HL-60 (cell line): ENCODE results near the gene DARS1.

Experiments used
- POLR2AphosphoS5 ChIP-seq: IDR thresholded peaks from 2 replicates; pipeline ENCODE4 v1.6.1; 2012; ENCODE audit warnings: low read depth
- REST ChIP-seq: IDR thresholded peaks from 2 replicates; pipeline ENCODE4 v1.6.1; 2012; ENCODE audit warnings: low read depth; ENCODE audit not compliant: insufficient replicate concordance
- TF ChIP-seq, protein P1 (sequence below): IDR thresholded peaks from one replicate; pipeline ENCODE4 v1.5.1; 2011; ENCODE audit warnings: low read length, control low read depth, inconsistent platforms; ENCODE audit not compliant: insufficient read depth

DNA sequence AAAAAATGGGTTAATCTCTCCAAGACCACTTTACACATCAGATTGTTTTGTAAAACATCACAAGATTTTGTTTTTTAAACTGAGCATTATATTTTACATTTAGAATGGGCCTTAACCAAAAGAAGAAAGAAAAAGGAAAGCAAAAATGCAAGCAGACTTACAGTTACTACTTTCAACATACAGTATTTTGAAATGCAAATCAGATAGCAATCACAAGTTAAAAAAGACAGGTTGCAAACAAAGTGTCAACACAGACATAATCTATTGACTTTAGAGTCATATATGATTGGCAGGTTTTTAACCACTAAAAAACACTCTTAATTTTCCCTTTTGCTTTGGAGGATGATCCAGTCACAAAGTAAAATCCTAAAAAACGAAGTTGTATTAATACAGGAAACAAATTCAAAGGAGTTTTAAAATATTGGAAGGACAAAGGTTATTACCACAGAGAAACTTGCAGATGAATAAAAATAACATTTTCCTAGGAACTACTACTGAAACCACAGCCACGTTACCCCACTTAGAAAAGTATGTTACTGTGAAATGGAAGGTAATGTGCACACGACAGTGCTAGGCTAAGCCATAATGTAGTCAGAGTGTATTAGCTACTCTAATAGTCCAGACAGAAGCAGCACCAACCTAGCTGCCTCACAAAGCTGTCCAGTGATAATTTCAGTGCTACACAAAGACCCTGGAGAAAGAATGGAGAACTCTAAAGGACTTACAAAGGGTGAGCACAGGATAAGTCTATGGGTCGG is 22.9 kb downstream of the DARS1 start:
- TF ChIP-seq, protein P1, sequence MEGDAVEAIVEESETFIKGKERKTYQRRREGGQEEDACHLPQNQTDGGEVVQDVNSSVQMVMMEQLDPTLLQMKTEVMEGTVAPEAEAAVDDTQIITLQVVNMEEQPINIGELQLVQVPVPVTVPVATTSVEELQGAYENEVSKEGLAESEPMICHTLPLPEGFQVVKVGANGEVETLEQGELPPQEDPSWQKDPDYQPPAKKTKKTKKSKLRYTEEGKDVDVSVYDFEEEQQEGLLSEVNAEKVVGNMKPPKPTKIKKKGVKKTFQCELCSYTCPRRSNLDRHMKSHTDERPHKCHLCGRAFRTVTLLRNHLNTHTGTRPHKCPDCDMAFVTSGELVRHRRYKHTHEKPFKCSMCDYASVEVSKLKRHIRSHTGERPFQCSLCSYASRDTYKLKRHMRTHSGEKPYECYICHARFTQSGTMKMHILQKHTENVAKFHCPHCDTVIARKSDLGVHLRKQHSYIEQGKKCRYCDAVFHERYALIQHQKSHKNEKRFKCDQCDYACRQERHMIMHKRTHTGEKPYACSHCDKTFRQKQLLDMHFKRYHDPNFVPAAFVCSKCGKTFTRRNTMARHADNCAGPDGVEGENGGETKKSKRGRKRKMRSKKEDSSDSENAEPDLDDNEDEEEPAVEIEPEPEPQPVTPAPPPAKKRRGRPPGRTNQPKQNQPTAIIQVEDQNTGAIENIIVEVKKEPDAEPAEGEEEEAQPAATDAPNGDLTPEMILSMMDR, result no peak
- TF ChIP-seq POLR2AphosphoS5, result no peak
- no peak for TF ChIP-seq REST
